Spleen (tissue), 11 donors: ENCODE data around the gene RPL21. TPM values are rescaled to one million over a fixed set of nuclear protein-coding genes. Genes with fewer than 3 reads are reported as not detected.
A peak's percentile ranks its signal among the peaks of the same experiment; 100 is the strongest.

Experiments
- DNase-seq: peaks from one replicate; pipeline ENCODE4 v3.0.0-alpha.2; 2020
- H3K27ac ChIP-seq, 8 donors: fragments of 200-600 bp; sonication (generic) in 7 of 8; 1 replicate in 4 of 8; 2 replicates in 4 of 8; pipeline versions ENCODE4 v1.5.0 to v1.8.0; 2016 to 2021; ENCODE audit warnings: inconsistent platforms in 4 of 8, mild to moderate bottlenecking in 4 of 8, moderate library complexity in 1 of 8
- H3K27me3 ChIP-seq, 7 donors: fragments of 200-600 bp; sonication (generic) in 6 of 7; replicated peaks in 1 of 7; 1 replicate in 4 of 7; 2 replicates in 3 of 7; pipeline versions ENCODE4 v1.5.0 to v1.8.0; 2016 to 2021; ENCODE audit warnings: inconsistent platforms in 3 of 7, mild to moderate bottlenecking in 1 of 7
- H3K36me3 ChIP-seq, 6 donors: fragments of 200-600 bp; sonication (generic) in 5 of 6; 1 replicate in 4 of 6; 2 replicates in 2 of 6; pipeline versions ENCODE4 v1.5.0 to v1.8.0; 2016 to 2021; ENCODE audit warnings: inconsistent platforms in 2 of 6
- H3K4me1 ChIP-seq, 6 donors: fragments of 200-600 bp; sonication (generic) in 5 of 6; 1 replicate in 3 of 6; 2 replicates in 3 of 6; pipeline versions ENCODE4 v1.5.0 to v1.8.0; 2016 to 2021; ENCODE audit warnings: inconsistent platforms in 3 of 6
- H3K4me3 ChIP-seq, 8 donors: fragments of 200-600 bp; sonication (generic) in 7 of 8; 1 replicate in 4 of 8; 2 replicates in 4 of 8; pipeline versions ENCODE4 v1.5.0 to v1.8.0; 2016 to 2021; ENCODE audit warnings: inconsistent platforms in 4 of 8, mild to moderate bottlenecking in 4 of 8, moderate library complexity in 2 of 8
- H3K9me3 ChIP-seq, 8 donors: fragments of 200-600 bp; sonication (generic) in 7 of 8; 1 replicate in 4 of 8; 2 replicates in 4 of 8; pipeline versions ENCODE4 v1.5.0 to v1.8.0; 2016 to 2021; ENCODE audit warnings: inconsistent platforms in 4 of 8
- POLR2A ChIP-seq, 3 donors: fragments of 450-650 bp; IDR thresholded peaks; one replicate each; pipeline ENCODE4 v1.5.1; 2017; ENCODE audit warnings: antibody characterized with exemption in 3 of 3, mild to moderate bottlenecking in 1 of 3
- POLR2AphosphoS5 ChIP-seq, 3 donors: sonication (generic); formaldehyde crosslinking; IDR thresholded peaks; one replicate each; pipeline ENCODE4 v1.5.1; 2017; ENCODE audit warnings: antibody characterized with exemption in 3 of 3
- WGBS, 5 donors: extraction: QIAGEN DNeasy Blood & Tissue Kit in 3 of 5; methylation state at CpG; one replicate each; pipeline versions ENCODE4 v1.1.5 to v1.1.7; 2013 to 2018; 5-methylcytosine and 5-hydroxymethylcytosine counted together
- intact Hi-C: fragments of 100-400 bp; cut with DNase I; formaldehyde crosslinking; loops from one replicate; pipeline ENCODE4 v1.15.0; 2023; ENCODE audit warnings: low total_unique reads
- polyA plus RNA-seq, 3 donors: library from polyadenylated mRNA; stranded (reverse); fragments of 200-250 nt; gene quantifications; one replicate each; pipeline ENCODE4 v1.2.1, GENCODE V29; 2013
- total RNA-seq, 7 donors: library from RNA; depleted of rRNA in 3 of 7; stranded (reverse); fragments of >200 nt in 3 of 7; fragmentation: NEBNext Ultra II Directional in 4 of 7; extraction: Animal tissue kit (Norgen Biotek cat#: 25700) in 4 of 7; gene quantifications; one replicate each; pipeline versions ENCODE4 v1.1.0 to v1.2.1, GENCODE V29; 2016 to 2021
- TF ChIP-seq, protein P1 (sequence below), 11 experiments: fragments of 200-600 bp in 7 of 11; fragments of 450-650 bp in 4 of 11; sonication (generic) in 4 of 11; IDR thresholded peaks in 8 of 11; conservative IDR thresholded peaks in 3 of 11; 1 replicate in 7 of 11; 2 replicates in 4 of 11; pipeline versions ENCODE4 v1.4.0 to v1.8.0; 2016 to 2021; ENCODE audit warnings: antibody characterized with exemption in 11 of 11, inconsistent platforms in 4 of 11, mild to moderate bottlenecking in 1 of 11
- donor health status: healthy with polysubstance abuse.
- donor health status: DM: no; HTN: no; CAD: no; lungs with moderate emphysema.
- donor health status: DM: no; HTN: no; CAD: no.
- donor health status: Bipolar disorder and iron deficiency.
- donor health status: healthy.
- donor health status: DM: no; HTN: no; CAD: no.
- donor health status: DM: yes; HTN: yes; CAD: no.

The RPL21 gene
- total and polyA plus RNA-seq, 10 donors: 876 to 2,187 (median 1,134) TPM

DNA sequence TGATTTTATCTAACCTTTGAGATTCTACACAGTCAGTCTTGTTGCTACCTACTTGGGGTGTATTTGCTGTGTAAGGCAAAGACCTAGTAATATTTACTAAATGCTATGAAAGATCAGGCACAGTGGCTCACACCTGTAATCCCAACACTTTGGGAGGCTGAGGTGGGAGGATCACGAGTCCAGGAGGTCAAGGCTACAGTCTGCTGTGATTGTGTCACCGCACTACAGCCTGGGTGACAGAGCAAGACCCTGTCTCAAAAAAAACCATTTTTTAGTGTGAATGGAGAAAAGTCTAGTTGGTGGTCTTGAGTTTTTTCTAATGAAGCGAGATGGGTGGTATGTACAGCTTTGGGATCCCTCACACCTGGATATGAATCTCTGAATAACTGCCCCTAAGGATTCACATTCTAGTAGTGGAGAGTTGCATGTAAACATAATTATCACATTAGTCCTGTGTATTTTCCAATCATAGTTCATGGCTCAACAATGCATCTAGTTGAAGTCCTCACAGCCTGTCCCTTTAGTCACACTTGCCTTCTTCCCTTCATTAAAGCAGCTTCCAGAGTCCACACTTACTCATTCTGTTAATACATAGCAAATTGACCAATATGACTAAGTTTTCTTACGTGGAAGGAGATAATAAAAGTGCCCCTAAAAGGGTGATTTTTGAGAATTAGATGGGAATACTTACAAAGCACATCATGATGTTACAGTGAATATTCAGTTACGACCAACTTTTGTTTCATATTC, 7.5 kb downstream of the RPL21 start:
- no peak for DNase-seq
- Histone ChIP-seq H3K27ac (peak overlapping the region in 7 of 8 donors; percentile 23 to 83 (median 48)), H3K4me1 (peaks cover 22 to 87% (median 49%) of the 10 kb centered on the region in 6 donors), H3K4me3 (no peak overlapping the region), H3K36me3 (peaks cover 0 to 75% (median 51%) of the 10 kb centered on the region in 6 donors), H3K27me3 (no peaks in the 10 kb centered on the region), H3K9me3 (no peaks in the 10 kb centered on the region)
- TF ChIP-seq POLR2AphosphoS5 (IDR thresholded peaks at IDR 0.05) (peak in 1 of 3 donors; percentile 12), POLR2A (IDR thresholded peaks at IDR 0.05) (no peak)
- TF ChIP-seq, protein P1, sequence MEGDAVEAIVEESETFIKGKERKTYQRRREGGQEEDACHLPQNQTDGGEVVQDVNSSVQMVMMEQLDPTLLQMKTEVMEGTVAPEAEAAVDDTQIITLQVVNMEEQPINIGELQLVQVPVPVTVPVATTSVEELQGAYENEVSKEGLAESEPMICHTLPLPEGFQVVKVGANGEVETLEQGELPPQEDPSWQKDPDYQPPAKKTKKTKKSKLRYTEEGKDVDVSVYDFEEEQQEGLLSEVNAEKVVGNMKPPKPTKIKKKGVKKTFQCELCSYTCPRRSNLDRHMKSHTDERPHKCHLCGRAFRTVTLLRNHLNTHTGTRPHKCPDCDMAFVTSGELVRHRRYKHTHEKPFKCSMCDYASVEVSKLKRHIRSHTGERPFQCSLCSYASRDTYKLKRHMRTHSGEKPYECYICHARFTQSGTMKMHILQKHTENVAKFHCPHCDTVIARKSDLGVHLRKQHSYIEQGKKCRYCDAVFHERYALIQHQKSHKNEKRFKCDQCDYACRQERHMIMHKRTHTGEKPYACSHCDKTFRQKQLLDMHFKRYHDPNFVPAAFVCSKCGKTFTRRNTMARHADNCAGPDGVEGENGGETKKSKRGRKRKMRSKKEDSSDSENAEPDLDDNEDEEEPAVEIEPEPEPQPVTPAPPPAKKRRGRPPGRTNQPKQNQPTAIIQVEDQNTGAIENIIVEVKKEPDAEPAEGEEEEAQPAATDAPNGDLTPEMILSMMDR (IDR thresholded peaks at IDR 0.05 in 8 of 11, conservative IDR thresholded peaks at IDR 0.05 in 3 of 11): no peak
- WGBS, 5 donors: 87 to 92% (median 91%) methylated on average over 5 of the region's 5 CpGs
- intact Hi-C loops: no loop called here

DNA sequence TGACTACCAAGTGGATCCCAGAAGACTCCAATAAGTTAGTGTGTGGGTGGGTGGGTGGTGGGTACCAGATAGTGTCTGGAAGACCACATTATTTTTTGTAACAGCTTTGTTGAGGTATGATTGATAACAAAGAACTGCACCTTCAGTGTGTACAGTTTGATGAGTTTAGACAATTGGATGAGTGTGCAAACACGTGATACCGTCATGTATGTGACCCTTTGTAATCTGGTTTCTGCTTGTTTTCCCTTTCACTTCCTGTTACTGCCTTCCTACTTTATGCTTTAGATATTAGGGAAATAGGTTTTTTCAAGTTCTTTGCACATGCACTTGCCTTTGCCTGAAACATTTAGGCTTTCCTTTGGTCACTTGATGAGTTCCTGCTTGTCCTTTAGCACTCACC, 8.5 kb downstream of the RPL21 start:
- no peak for DNase-seq
- peaks cover 0 to 65% (median 42%) of the 10 kb centered on the region in 6 donors for H3K36me3 ChIP-seq
- TF ChIP-seq POLR2A (IDR thresholded peaks at IDR 0.05): no peak
- peak in 1 of 3 donors; percentile 32 for TF ChIP-seq POLR2AphosphoS5 (IDR thresholded peaks at IDR 0.05)
- TF ChIP-seq, protein P1 (IDR thresholded peaks at IDR 0.05 in 8 of 11, conservative IDR thresholded peaks at IDR 0.05 in 3 of 11): no peak
- WGBS, 5 donors: 11 to 25% (median 14%) methylated on average over 2 of the region's 2 CpGs
- H3K4me1 ChIP-seq: peaks cover 11 to 83% (median 38%) of the 10 kb centered on the region in 6 donors
- no peak overlapping the region for H3K4me3 ChIP-seq
- no peaks in the 10 kb centered on the region for H3K27me3 ChIP-seq
- H3K27ac ChIP-seq: peak overlapping the region; percentile 23 to 83 (median 48)
- intact Hi-C loops: no loop called here
- no peaks in the 10 kb centered on the region for H3K9me3 ChIP-seq

DNA sequence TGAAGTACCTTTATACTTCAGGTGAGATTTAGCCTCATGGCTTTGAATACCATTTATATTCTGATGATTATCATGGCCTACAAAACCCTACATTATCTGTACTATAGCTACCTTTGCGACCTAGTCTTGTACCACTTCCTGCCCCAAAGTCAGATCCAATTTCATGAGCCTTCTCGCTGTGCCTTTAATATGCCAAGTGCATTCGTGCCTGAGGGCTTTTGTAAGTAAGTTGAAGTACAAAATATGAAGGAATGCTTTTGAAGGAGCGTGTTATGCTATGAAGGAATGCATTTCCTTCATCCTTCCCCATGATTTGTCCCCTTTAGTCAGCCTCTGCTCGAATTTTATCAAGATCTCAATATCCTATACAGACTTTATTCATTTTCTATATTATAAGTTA, 10.0 kb downstream of the RPL21 start:
- TF ChIP-seq, protein P1 (IDR thresholded peaks at IDR 0.05 in 8 of 11, conservative IDR thresholded peaks at IDR 0.05 in 3 of 11): no peak
- TF ChIP-seq POLR2A (IDR thresholded peaks at IDR 0.05) (no peak), POLR2AphosphoS5 (IDR thresholded peaks at IDR 0.05) (no peak)
- H3K27ac ChIP-seq: peak overlapping the region in 3 of 8 donors; percentile 65 to 83 (median 73)
- peaks cover 0 to 50% (median 27%) of the 10 kb centered on the region in 6 donors for H3K36me3 ChIP-seq
- 76 to 88% (median 80%) methylated on average over 5 of the region's 5 CpGs for WGBS, 5 donors
- no peak overlapping the region for H3K4me3 ChIP-seq
- no peaks in the 10 kb centered on the region for H3K9me3 ChIP-seq
- no peaks in the 10 kb centered on the region for H3K27me3 ChIP-seq
- DNase-seq: no peak
- intact Hi-C loops: no loop called here
- H3K4me1 ChIP-seq: peaks cover 7 to 85% (median 30%) of the 10 kb centered on the region in 6 donors

DNA sequence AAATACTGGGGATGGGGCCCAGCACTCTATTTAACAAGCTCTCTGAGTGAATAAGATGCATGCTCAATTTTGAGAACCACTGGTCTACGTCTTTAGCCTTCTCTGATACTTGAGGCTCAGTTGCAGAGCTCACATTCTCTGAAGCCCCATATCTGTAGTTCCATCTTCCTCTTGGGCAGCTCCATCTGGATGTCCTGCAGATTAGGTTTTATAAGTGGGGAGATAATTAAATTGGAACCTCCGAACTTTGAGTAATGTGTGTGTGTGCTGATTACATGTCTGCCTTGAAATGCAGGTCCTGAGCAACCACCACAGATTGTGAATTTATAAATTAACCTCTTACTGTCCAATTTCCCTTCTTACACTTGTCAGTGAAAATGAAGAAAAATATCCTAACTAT, 12.1 kb downstream of the RPL21 start:
- H3K27me3 ChIP-seq: no peaks in the 10 kb centered on the region
- H3K36me3 ChIP-seq: peaks cover 0 to 29% (median 7%) of the 10 kb centered on the region in 6 donors
- peaks cover 7 to 91% (median 43%) of the 10 kb centered on the region in 6 donors for H3K4me1 ChIP-seq
- no peak overlapping the region for H3K4me3 ChIP-seq
- no peak overlapping the region for H3K27ac ChIP-seq
- WGBS, 5 donors: 72 to 89% (median 76%) methylated on average over 2 of the region's 2 CpGs
- no peaks in the 10 kb centered on the region for H3K9me3 ChIP-seq
- intact Hi-C loops: no loop called here
- TF ChIP-seq POLR2A (IDR thresholded peaks at IDR 0.05) (no peak), POLR2AphosphoS5 (IDR thresholded peaks at IDR 0.05) (no peak)
- TF ChIP-seq, protein P1 (IDR thresholded peaks at IDR 0.05 in 8 of 11, conservative IDR thresholded peaks at IDR 0.05 in 3 of 11): no peak
- DNase-seq: no peak
